Parathyroid adenoma (tissue), 2 donors: ENCODE results near the gene DUSP9.

Experiments
- H2AFZ ChIP-seq: fragments of 300-600 bp; sonication (generic); one replicate; pipeline ENCODE4 v1.7.0; 2017; ENCODE audit warnings: antibody characterized with exemption, mild to moderate bottlenecking
- H3K27ac ChIP-seq: fragments of 300-600 bp; sonication (generic); one replicate; pipeline ENCODE4 v1.7.0; 2017
- H3K27me3 ChIP-seq: fragments of 300-600 bp; sonication (generic); one replicate; pipeline ENCODE4 v1.7.0; 2017; ENCODE audit warnings: low read length; ENCODE audit not compliant: control insufficient read depth, insufficient read depth
- H3K36me3 ChIP-seq: fragments of 300-600 bp; sonication (generic); one replicate; pipeline ENCODE4 v1.7.0; 2017; ENCODE audit warnings: low read length; ENCODE audit not compliant: control insufficient read depth, insufficient read depth
- H3K4me1 ChIP-seq: fragments of 300-600 bp; sonication (generic); one replicate; pipeline ENCODE4 v1.7.0; 2017; ENCODE audit warnings: control low read depth
- H3K4me2 ChIP-seq: fragments of 300-600 bp; sonication (generic); one replicate; pipeline ENCODE4 v1.7.0; 2017; ENCODE audit warnings: low read length
- H3K4me3 ChIP-seq: fragments of 300-600 bp; sonication (generic); one replicate; pipeline ENCODE4 v1.7.0; 2017; ENCODE audit warnings: low read depth, low read length
- H3K79me2 ChIP-seq: fragments of 300-600 bp; sonication (generic); one replicate; pipeline ENCODE4 v1.7.0; 2017; ENCODE audit warnings: control low read depth
- H3K9ac ChIP-seq: fragments of 300-600 bp; sonication (generic); one replicate; pipeline ENCODE4 v1.7.0; 2017; ENCODE audit warnings: mild to moderate bottlenecking
- H3K9me3 ChIP-seq: fragments of 300-600 bp; sonication (generic); one replicate; pipeline ENCODE4 v1.7.0; 2017; ENCODE audit warnings: low read length; ENCODE audit not compliant: control insufficient read depth
- TF ChIP-seq, protein P1 (sequence below): fragments of 300-600 bp; sonication (generic); IDR thresholded peaks from one replicate; pipeline ENCODE4 v1.7.0; 2017; ENCODE audit warnings: antibody characterized with exemption, mild to moderate bottlenecking
- donor health status: primary hyperparathyroidism.

The DUSP9 gene

DNA sequence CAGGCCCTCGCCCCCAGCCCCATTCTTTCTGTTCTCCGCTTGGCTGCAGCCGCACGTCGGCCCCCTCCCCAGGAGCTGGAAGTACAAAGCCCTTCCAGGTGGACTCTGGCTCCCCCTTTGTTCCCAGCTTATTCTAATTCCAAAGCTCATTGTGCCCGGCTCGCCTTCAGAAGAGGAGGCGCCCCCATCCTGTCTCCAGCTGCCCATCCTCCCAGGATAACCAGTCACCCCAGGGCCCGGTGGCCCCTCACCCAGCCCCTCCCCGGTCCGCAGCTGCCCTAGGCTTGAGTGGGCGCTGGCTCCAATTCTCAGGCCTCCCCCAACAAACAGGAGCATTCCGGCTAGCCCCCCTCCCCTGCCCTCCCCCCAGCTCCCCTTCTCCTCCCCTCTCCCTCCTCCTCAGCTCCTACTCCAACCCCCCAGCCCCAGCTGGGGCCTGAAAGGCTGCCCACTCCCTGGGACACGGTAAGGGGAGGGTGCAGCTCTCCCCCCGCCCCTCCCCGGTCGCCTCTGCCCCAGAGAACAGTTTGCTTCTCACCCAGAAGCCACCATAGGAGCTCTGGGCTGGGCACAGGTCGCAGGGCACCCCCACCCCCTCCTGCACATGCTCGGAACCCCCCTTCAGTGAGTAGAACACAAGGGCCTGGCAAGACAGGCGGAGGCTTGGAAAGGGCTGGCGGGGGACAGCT, 37.6 kb downstream of the DUSP9 start:
- Histone ChIP-seq H3K9ac (no peak overlapping the region), H3K4me2 (no peak overlapping the region), H3K4me1 (no peaks in the 10 kb centered on the region), H2AFZ (no peak overlapping the region), H3K79me2 (no peaks in the 10 kb centered on the region), H3K27me3 (no peaks in the 10 kb centered on the region), H3K36me3 (no peaks in the 10 kb centered on the region), H3K9me3 (no peaks in the 10 kb centered on the region), H3K27ac (no peak overlapping the region), H3K4me3 (no peak overlapping the region)
- TF ChIP-seq, protein P1, sequence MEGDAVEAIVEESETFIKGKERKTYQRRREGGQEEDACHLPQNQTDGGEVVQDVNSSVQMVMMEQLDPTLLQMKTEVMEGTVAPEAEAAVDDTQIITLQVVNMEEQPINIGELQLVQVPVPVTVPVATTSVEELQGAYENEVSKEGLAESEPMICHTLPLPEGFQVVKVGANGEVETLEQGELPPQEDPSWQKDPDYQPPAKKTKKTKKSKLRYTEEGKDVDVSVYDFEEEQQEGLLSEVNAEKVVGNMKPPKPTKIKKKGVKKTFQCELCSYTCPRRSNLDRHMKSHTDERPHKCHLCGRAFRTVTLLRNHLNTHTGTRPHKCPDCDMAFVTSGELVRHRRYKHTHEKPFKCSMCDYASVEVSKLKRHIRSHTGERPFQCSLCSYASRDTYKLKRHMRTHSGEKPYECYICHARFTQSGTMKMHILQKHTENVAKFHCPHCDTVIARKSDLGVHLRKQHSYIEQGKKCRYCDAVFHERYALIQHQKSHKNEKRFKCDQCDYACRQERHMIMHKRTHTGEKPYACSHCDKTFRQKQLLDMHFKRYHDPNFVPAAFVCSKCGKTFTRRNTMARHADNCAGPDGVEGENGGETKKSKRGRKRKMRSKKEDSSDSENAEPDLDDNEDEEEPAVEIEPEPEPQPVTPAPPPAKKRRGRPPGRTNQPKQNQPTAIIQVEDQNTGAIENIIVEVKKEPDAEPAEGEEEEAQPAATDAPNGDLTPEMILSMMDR, result no peak

DNA sequence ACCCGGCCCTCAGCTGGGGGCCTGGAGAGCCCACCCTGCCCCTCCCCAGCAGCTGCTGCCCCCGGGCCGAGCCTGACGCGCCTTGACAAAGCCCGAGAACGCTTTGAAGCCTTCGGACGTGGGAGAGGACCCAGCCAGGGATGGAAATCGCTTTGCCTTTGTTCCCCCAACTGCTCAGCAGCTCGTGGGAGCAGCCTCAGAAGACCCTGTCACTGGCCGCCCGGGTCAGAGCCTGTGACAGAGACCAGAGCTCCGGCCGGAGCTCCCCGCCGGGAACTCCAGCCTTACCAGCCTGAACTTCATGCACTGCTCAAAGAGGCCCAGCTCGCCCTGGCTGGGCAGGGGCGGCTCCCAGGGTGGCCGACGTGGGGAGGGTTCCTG, 38.1 kb downstream of the DUSP9 start:
- H3K79me2 ChIP-seq, result no peaks in the 10 kb centered on the region
- no peak overlapping the region for H3K27ac ChIP-seq
- TF ChIP-seq, protein P1, result no peak
- no peak overlapping the region for H2AFZ ChIP-seq
- no peaks in the 10 kb centered on the region for H3K4me1 ChIP-seq
- H3K36me3 ChIP-seq, result no peaks in the 10 kb centered on the region
- H3K9ac ChIP-seq, result no peak overlapping the region
- H3K4me2 ChIP-seq, result no peak overlapping the region
- no peak overlapping the region for H3K4me3 ChIP-seq
- H3K27me3 ChIP-seq, result no peaks in the 10 kb centered on the region
- no peaks in the 10 kb centered on the region for H3K9me3 ChIP-seq

DNA sequence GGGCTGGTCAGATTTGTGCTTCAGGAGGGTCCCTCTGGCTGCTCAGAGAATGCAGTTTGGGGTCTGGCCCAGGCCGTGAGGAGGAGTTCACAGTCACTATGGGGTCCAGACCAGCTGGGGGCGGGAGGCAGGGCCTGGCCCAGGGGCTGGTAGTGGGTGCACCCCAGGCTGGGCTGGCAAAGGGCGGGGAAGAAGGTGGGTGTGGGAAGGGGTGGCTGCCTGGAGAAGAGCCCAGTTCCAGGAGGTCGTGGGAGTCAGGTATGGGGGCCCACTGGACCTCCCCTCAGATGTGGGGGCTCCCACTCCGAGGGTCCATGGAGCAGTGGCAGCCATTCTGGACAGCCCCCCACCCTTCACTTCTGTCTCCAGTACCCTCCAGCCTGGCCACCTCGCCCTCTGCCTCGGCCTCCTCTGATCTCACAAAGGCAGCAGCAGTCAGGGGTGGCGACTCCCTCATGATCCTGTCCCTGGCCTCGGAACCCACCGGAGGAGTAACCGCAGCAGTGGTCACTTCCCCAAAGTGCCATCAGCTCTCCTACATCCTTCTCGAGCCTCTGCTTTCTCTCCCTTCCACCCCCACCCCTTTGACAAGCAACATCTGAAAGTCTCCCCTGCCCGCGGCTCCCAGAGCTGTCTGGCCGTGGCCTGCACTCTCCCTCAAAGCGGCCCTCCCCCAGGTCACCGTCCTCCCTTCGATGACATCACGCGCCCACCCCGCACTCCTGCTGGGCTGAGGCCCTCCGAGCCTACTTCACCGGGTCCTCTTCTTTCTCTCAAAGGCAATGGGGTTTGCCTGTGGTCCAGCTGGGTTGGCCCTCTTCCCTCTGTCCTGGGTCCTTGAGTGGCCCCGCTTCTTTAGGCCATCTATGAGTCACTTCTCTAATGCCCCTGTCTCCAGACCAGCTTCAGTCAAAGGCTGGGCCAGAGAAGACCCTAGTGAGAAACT, 39.0 kb downstream of the DUSP9 start:
- Histone ChIP-seq H3K9me3 (no peaks in the 10 kb centered on the region), H3K4me3 (no peak overlapping the region), H3K27ac (no peak overlapping the region), H3K36me3 (no peaks in the 10 kb centered on the region), H3K4me1 (no peaks in the 10 kb centered on the region), H3K9ac (no peak overlapping the region), H3K27me3 (no peaks in the 10 kb centered on the region), H3K4me2 (no peak overlapping the region), H3K79me2 (no peaks in the 10 kb centered on the region), H2AFZ (no peak overlapping the region)
- TF ChIP-seq, protein P1, result no peak

DNA sequence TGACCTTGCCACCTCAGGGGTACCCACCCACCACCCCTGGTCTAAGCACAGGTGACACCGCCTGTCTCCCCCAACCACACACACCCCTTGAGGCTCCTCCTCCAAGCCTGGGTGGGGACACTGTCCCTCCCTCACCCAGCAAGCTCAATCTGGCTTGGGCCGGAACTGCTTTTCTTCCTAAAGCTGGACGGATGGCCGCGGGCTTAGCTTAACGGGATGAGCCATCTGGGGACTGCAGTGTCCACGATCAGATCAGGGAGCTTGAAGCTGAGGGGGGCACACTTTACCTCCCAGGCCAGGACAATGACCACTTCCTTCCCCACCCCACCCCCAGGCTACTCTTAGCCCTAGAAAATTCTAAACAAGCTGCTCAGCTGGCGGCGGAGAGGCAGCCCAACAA, 39.7 kb downstream of the DUSP9 start:
- H3K4me3 ChIP-seq, result no peak overlapping the region
- H3K36me3 ChIP-seq, result no peaks in the 10 kb centered on the region
- H3K9ac ChIP-seq, result no peak overlapping the region
- no peaks in the 10 kb centered on the region for H3K9me3 ChIP-seq
- H3K27me3 ChIP-seq, result no peaks in the 10 kb centered on the region
- TF ChIP-seq, protein P1, result no peak
- no peak overlapping the region for H3K4me2 ChIP-seq
- H2AFZ ChIP-seq, result no peak overlapping the region
- H3K79me2 ChIP-seq, result no peaks in the 10 kb centered on the region
- no peak overlapping the region for H3K27ac ChIP-seq
- no peaks in the 10 kb centered on the region for H3K4me1 ChIP-seq
